Neural cell (in vitro differentiated cells): Measurements from ENCODE around the gene UCP3.

Experiments
- EZH2 ChIP-seq: fragments of 200-600, 300-800 bp; shearing (Covaris generic), sonication (generic); IDR thresholded peaks from 2 replicates; pipeline ENCODE4 v1.6.1; 2014; ENCODE audit warnings: antibody characterized with exemption, low read length, borderline replicate concordance, mild to moderate bottlenecking; ENCODE audit not compliant: insufficient read depth, poor library complexity, severe bottlenecking
- MXI1 ChIP-seq: fragments of 450-650 bp; conservative IDR thresholded peaks from 2 replicates; pipeline ENCODE4 v1.6.1; 2014; ENCODE audit warnings: antibody characterized with exemption, mild to moderate bottlenecking; ENCODE audit not compliant: poor library complexity, severe bottlenecking
- POLR2AphosphoS5 ChIP-seq: IDR thresholded peaks from 2 replicates; pipeline ENCODE4 v1.6.1; 2012
- TAF1 ChIP-seq: IDR thresholded peaks from 2 replicates; pipeline ENCODE4 v1.6.1; 2012; ENCODE audit warnings: low read depth
- TF ChIP-seq, protein P1 (sequence below): fragments of 450-650 bp; IDR thresholded peaks from 2 replicates; pipeline ENCODE4 v1.5.1; 2014; ENCODE audit warnings: antibody characterized with exemption, mild to moderate bottlenecking, moderate library complexity; ENCODE audit not compliant: poor library complexity, severe bottlenecking

DNA sequence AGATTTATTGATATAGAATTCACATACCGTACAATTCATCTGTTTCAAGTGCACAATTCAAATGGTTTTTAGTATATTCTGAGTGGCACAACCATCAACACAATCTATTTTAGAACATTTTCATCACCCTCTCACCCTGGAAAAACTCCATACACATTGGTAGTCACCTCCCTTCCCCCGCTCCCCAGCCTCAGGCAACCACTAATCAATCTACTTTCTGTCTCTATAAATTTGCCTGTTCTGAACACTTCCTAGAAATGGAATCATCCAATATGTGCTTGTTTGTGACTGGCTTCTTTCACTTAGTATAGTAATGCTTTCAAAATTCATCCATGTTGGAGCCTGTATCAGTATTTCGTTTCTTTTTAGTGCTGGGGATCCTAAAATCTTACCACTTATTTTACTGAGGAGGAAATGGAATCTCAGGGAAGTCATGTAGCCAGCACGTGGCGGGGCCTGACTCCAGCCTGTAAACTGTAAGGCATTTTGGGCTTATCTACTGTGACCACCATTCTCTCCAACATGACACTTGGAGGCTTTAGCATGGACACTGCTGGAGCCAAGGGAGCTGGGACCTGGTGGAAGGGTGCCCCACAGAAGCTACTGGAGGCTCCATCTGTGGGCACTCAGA, 905 bp upstream of the UCP3 start:
- TF ChIP-seq, protein P1, sequence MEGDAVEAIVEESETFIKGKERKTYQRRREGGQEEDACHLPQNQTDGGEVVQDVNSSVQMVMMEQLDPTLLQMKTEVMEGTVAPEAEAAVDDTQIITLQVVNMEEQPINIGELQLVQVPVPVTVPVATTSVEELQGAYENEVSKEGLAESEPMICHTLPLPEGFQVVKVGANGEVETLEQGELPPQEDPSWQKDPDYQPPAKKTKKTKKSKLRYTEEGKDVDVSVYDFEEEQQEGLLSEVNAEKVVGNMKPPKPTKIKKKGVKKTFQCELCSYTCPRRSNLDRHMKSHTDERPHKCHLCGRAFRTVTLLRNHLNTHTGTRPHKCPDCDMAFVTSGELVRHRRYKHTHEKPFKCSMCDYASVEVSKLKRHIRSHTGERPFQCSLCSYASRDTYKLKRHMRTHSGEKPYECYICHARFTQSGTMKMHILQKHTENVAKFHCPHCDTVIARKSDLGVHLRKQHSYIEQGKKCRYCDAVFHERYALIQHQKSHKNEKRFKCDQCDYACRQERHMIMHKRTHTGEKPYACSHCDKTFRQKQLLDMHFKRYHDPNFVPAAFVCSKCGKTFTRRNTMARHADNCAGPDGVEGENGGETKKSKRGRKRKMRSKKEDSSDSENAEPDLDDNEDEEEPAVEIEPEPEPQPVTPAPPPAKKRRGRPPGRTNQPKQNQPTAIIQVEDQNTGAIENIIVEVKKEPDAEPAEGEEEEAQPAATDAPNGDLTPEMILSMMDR, result no peak
- TF ChIP-seq EZH2, result no peak
- no peak for TF ChIP-seq MXI1
- no peak for TF ChIP-seq TAF1
- TF ChIP-seq POLR2AphosphoS5, result no peak
